Inflammatory macrophage (primary cell): Measurements from ENCODE around the gene TUFT1.
"Not testable (repeated sequence)": the region's sequence is repeated elsewhere in the genome, so short reads cannot be mapped to it uniquely, and the experiment has no call there.

Experiments
- DNase-seq, 2 donors: peaks; one replicate each; pipeline ENCODE4 v3.0.0-alpha.2; 2020 to 2022

TUFT1 gene

DNA sequence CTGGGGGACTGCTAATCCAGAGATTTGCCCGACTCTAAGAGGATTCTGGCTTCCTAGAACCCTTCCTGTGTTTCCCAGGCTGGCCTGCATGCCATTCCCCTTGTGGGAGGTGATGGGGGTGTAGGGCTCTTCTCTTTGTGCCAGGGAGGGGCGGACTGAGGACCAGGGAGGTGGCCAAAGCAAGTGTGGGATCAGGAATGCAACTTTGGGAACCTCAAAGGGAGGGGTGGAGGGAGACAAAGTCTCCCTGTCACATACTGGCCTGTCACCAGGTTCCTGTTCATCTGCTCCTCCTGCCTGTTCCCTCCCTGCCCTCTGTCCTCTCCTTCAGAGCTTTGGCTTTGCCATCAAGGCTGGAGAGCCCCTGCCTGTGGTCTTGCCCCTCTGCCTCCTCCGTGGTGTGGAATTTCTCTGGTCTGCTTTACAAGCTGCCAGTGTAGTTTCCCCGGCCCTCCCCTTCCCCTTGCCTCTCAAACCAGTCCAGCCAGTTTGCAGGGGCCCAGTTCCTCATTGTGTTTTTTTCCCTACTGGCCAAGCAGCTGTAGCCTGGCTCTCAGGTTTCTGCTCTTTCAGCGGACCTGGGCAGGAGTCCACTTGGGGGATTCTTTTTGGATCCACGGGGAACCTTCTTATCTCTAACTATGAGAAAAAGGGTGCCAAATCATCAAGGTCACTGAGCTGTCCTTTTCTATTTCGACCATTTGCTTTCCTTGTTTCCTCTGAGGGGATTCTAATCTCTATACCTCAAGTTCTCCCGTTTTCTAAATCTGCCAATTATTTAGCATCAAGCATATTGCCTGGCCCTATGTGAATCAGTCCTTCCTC is 27.1 kb upstream of the TUFT1 start:
- DNase-seq, result peak in 1 of 2 donors; percentile 4

DNA sequence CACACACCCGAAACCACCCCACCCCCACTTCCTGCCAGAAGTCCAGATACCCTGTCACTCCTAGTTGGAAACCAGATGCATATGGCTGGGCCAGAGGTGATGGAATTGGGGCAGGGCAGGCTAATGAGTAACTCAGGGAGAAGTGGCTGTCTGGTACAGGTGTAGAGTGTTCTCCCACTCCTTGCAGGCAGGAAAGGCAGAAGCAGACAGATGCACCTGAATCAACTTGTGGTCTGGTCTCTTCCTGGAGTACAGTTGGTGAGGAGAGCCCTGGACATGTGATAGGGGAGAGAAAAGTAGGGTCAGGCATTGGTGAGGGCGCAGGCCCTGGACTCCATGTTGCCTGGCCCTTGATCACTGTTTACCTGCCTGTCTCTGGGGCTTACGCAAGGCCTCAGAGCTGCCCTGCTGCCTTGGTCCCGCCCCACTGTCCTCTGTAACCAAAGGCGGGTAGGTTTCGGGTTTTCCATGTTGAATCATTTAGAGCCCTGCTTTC is 26.4 kb upstream of the TUFT1 start:
- DNase-seq, result no peak

DNA sequence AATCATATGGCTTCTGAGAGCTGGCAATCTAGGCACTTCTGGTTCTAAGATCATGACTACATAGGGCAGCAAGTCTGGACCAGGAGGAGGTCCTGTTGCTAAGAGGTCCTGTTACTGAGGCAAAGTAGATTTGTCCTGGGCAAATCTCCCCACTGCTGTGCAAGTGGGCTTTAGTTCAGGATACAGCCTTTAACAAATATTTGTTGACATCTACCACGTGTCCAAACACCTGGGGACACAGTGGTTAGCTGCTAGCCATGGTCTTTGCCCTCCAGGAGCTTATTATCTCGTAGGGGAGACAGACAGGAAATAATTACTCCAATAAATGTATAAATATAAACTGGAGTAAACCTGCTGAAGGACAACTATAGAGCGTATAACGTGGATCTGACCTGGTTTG is 25.7 kb upstream of the TUFT1 start:
- no peak for DNase-seq

DNA sequence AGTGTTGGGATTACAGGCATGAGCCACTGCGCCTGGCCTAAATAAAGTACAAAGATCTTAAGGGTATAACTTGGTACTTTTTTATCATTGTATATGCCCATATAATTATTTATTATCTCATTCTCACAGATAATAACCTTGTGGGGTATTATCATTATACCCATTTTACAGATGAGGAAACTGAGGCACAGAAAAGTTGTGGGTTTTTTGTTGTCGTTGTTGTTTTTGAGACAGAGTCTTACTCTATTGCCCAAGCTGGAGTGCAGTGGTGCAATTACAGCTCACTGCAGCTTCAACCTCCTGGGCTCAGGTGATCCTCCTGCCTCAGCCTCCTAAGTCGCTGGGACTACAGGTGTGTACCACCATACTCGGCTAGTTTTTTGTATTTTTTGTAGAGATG is 24.8 kb upstream of the TUFT1 start:
- DNase-seq, result no peak

DNA sequence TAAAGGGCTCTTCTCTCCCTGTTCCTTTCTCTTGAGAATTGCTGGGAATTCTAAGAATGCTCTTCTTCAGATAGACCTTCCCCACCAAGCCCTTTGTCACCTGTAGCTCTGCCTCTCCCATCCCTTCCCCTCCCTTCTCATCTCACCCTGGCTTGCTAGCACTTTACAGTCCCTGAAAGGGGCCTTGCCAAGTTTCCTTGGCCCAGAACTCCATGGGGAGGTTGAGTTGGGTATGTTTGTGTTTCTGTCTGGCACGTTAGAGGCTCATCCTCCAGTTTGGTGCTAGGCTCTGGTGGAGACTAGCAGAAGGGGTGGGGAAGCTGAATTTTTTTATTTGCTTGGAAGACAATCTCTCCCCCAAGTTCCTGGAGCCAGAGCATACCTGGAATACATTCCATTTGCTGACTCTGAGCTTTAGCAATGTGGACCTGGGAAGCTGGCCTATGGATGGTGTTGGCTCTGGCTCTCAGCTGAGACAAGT is 24.0 kb upstream of the TUFT1 start:
- no peak for DNase-seq

DNA sequence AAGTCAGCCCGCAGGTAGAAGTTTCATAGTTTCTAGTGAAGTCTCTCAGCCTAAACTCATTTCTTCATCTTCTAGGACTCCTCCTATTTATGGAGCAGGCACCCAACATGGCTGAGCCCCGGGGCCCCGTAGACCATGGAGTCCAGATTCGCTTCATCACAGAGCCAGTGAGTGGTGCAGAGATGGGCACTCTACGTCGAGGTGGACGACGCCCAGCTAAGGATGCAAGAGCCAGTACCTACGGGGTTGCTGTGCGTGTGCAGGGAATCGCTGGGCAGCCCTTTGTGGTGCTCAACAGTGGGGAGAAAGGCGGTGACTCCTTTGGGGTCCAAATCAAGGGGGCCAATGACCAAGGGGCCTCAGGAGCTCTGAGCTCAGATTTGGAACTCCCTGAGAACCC is 21.7 kb upstream of the TUFT1 start:
- DNase-seq, result no peak

DNA sequence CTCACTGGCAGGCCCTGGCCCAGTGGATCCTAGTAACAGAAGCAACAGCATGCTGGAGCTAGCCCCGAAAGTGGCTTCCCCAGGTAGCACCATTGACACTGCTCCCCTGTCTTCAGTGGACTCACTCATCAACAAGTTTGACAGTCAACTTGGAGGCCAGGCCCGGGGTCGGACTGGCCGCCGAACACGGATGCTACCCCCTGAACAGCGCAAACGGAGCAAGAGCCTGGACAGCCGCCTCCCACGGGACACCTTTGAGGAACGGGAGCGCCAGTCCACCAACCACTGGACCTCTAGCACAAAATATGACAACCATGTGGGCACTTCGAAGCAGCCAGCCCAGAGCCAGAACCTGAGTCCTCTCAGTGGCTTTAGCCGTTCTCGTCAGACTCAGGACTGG is 21.2 kb upstream of the TUFT1 start:
- DNase-seq, result no peak

DNA sequence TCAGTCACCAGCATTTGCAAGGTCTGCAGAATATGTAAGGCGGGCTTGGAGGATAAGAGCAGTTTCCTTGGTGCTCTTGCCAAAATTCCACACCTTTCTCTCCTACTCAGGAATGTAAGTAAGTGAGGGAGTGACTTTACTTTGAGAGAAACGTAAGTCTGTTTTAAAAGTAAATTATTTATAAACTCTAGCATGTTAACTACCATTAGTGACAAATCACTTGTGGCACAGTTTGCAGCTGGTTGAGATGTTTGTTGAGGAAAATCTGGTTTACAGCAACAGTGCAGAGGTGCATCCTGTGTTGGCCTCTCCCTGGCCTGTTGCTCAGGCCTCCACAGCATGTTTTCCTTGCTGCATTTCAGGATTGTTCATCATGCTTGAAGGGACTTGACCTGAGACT is 20.4 kb upstream of the TUFT1 start:
- DNase-seq, result no peak

DNA sequence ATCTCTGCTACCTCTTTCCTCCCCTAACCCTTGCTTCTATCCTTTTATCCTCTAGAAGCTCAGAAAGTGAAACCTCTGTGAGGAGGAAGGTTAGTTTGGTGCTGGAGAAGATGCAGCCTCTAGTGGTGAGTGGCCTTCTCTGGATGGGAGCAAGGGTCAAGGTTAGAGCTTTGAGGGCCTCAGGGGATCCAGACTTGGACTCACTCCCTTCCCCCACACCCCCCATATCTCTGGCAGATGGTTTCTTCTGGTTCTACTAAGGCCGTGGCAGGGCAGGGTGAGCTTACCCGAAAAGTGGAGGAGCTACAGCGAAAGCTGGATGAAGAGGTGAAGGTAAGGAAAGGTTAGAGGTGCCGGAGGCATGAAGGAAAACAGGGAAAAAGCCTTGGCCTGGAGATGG is 19.8 kb upstream of the TUFT1 start:
- no peak for DNase-seq

DNA sequence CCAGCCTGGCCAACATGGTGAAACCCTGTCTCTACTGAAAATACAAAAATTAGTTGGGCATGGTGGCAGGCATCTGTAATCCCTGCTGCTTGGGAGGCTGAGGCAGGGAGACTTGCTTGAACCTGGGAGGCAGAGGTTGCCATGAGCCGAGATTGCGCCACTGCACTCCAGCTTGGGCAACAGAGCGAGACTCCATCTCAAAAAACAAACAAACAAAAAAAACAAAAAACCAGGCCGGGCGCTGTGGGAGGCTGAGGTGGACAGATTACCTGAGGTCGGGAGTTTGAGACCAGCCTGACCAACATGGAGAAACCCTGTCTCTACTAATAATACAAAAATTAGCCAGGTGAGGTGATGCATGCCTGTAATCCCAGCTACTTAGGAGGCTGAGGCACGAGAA is 17.7 kb upstream of the TUFT1 start:
- DNase-seq, result not testable (repeated sequence)

DNA sequence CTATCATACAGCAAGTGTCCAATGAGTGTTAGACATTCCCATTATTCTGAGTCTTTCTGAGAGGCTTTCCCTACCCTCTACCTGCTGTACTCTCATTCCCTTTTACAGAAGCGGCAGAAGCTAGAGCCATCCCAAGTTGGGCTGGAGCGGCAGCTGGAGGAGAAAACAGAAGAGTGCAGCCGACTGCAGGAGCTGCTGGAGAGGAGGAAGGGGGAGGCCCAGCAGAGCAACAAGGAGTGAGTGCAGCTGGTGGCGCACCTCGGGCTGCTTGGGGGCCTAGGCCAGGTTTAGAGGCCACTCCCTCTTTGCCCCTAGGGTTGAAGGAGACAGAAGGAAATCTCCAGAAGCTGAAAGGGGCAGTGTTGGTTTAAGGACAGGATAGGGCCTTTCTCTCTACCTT is 16.8 kb upstream of the TUFT1 start:
- DNase-seq, result no peak

DNA sequence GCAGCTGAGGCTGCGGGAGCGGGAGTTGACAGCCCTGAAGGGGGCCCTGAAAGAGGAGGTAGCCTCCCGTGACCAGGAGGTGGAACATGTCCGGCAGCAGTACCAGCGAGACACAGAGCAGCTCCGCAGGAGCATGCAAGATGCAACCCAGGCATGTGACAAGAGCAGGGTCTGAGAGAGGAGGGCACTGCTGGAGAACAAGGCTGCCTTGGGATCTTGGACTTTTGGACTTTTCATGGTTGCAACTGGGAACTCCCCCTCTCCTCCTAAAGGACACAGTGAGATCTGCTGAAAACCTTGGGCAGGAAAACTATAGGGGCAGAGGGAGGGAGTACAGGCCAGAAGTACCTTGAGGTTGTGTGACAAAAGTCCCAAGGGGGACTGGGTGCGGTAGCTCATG is 15.4 kb upstream of the TUFT1 start:
- no peak for DNase-seq

DNA sequence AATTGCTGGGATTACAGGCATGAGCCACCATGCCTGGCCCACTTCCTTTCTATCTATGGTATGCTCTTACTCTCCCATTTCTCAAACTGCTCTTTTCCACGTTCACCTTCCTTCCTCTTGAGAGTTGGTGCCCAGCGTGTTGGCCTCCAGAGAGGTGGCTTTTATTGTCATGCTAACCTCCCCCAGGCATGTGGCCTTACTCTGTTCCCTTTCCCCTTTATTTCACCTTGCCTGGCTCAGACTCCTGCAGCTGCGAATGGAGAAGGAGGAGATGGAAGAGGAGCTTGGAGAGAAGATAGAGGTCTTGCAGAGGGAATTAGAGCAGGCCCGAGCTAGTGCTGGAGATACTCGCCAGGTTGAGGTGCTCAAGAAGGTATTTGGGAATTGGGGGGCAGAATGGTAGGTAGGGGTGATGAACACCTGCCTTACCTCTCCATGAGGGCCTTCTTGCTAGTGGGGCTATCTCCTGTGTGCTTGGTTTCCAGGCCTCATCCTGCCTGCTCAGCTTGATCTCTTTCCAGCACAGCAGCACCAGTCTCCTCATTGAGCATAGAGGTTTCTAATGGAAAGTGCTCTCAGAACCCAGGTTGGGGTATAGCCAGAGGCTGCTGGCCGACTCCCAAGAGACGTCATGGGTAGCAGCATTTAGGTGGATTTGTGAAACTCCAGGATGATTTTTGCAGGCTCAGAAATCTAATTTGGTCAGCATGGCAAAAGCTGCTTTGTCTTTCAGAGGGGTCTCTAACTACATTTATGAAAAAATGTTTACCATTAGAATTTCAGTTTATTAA is 13.2 kb upstream of the TUFT1 start:
- DNase-seq, result no peak

DNA sequence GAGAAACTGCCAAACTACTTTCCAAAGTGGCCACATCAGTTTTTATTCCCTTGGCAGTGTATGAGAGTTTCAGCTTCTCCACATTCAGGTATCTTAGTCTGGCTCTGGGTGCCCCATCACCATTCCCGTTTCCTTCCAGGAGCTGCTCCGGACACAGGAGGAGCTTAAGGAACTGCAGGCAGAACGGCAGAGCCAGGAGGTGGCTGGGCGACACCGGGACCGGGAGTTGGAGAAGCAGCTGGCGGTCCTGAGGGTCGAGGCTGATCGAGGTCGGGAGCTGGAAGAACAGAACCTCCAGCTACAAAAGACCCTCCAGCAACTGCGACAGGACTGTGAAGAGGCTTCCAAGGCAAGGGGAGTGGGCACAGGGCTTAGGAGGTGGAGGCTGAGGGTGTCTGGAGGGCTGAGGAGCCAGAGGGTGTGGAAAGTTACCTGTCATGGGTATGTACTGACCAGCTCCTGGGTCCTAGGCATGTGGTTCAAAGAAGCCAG is 10.9 kb upstream of the TUFT1 start:
- DNase-seq, result no peak

DNA sequence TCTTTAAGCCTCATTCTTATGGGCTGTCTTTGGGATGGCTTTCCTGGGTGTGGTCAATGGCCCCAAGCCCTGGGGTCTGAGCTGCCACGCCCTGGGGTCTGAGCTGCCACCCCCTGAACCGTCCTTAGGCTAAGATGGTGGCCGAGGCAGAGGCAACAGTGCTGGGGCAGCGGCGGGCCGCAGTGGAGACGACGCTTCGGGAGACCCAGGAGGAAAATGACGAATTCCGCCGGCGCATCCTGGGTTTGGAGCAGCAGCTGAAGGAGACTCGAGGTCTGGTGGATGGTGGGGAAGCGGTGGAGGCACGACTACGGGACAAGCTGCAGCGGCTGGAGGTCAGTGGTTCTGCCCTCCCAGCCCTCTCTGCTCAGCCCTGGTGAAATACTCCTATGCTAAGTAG is 10.3 kb upstream of the TUFT1 start:
- DNase-seq, result no peak

DNA sequence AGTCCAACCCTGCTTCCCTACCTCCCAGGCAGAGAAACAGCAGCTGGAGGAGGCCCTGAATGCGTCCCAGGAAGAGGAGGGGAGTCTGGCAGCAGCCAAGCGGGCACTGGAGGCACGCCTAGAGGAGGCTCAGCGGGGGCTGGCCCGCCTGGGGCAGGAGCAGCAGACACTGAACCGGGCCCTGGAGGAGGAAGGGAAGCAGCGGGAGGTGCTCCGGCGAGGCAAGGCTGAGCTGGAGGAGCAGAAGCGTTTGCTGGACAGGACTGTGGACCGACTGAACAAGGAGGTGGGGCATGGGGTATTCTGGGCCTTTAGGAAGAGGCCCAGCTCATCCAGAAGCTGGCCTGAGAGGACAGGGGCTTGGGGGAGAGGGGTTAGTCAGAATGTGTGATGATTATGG is 9.6 kb upstream of the TUFT1 start:
- no peak for DNase-seq

DNA sequence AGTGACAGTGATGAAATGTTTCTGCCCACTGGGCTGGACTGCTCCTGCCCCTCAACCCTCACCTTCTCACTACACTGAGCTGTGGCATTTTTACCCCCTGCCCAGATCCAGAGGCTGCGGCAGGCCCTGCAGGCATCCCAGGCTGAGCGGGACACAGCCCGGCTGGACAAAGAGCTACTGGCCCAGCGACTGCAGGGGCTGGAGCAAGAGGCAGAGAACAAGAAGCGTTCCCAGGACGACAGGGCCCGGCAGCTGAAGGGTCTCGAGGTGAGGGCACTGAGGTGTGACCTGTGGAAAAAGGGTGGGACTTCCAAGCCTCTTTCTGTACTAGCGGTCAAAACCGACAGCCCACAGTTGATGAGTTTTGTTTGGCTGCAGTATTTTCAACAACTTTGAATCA is 6.2 kb upstream of the TUFT1 start:
- no peak for DNase-seq

DNA sequence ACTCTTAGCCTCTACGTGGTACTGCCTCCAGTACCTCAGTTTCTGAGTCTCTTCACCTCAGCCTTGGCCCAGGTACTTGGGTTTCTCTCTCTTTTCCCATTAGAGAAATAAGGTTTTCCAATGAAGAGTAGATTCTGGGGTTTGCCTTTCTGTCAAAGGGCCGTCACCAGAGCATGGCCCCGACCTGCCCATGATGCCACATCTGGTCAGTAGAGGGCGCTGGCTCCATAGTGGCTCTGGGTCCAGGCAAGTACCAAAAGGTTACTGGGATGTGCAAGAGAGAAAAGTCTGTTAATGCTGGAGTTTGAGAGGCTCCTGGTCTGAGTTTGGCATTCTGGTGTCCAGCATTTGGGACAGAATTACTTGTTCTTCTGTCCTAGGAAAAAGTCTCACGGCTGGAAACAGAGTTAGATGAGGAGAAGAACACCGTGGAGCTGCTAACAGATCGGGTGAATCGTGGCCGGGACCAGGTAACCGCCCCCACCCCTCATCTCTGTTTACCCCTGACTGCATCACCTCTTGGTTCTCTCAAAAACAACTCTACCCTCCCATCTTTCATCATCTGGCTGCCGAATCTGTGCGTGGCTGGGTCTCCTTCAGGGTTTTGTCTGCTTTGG is 5.3 kb upstream of the TUFT1 start:
- DNase-seq, result peak; percentile 75 to 80

DNA sequence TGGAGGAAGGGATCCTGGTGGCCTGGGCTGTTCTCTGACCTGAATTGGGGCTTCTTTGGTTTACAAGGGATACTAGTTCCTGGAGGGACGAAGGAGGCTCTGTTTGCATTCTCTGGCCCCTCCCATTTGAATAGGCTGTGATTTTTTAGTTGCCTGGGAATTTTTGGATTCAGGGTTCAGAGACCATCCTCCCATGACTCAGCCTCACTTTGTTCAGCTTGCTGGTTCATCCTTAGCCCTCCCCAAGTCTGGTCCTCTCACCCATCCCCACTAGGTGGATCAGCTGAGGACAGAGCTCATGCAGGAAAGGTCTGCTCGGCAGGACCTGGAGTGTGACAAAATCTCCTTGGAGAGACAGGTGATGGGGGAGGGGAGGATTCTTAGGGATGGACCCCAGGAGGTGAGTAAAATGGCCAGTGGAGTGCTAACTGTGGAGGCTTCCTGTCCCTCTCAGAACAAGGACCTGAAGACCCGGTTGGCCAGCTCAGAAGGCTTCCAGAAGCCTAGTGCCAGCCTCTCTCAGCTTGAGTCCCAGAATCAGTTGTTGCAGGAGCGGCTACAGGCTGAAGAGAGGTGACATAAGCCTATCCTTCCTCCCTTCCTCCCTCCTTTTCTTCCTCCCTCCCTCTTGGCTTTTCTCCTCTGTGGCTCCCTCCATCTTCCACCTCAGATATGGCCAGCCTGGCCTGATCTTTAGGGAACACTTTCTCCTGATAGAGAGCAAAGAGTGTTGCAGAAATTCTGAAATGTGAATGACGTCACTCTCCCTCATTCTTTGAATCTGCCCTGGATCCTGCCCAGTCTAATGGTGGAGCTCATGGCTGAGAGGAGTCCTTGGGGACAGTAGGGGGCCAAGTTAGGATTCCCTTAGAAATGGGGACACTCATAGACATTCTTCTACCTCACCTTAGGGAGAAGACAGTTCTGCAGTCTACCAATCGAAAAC is 4.5 kb upstream of the TUFT1 start:
- DNase-seq, result no peak

DNA sequence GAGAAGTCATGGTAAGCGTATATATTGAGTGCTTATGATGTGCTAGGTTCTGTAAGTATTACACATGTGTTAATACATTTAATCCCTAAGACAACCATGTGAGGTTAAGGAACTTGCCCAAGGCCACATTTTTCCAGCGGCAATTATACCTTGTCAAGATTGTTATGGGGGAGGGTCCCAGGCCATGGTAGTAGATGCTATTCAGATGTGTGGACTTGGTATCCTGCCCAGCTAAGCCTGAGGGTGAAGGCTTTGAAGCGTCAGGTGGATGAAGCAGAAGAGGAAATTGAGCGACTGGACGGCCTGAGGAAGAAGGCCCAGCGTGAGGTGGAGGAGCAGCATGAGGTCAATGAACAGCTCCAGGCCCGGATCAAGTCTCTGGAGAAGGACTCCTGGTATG is 3.6 kb upstream of the TUFT1 start:
- no peak for DNase-seq

DNA sequence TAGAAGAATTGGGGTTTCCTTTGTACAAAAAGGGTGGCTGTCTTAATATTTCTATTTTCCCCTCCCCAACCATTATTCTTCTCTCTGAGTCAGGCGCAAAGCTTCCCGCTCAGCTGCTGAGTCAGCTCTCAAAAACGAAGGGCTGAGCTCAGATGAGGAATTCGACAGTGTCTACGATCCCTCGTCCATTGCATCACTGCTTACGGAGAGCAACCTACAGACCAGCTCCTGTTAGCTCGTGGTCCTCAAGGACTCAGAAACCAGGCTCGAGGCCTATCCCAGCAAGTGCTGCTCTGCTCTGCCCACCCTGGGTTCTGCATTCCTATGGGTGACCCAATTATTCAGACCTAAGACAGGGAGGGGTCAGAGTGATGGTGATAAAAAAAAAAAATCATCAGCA is 3.0 kb upstream of the TUFT1 start:
- DNase-seq, result no peak
